Suprapubic skin (tissue), 3 donors: ENCODE results near the gene C6orf52.

ENCODE experiments used
- EP300 ChIP-seq: sonication (generic); formaldehyde crosslinking; IDR thresholded peaks from one replicate; pipeline ENCODE4 v1.6.1; 2017; ENCODE audit warnings: antibody characterized with exemption
- TF ChIP-seq, protein P1 (sequence below), 2 donors: fragments of 200-600 bp in 1 of 2; fragments of 450-650 bp in 1 of 2; sonication (generic) in 1 of 2; IDR thresholded peaks; one replicate each; pipeline ENCODE4 v1.5.1; 2016 to 2019; ENCODE audit warnings: antibody characterized with exemption in 2 of 2, mild to moderate bottlenecking in 1 of 2, moderate library complexity in 1 of 2

DNA sequence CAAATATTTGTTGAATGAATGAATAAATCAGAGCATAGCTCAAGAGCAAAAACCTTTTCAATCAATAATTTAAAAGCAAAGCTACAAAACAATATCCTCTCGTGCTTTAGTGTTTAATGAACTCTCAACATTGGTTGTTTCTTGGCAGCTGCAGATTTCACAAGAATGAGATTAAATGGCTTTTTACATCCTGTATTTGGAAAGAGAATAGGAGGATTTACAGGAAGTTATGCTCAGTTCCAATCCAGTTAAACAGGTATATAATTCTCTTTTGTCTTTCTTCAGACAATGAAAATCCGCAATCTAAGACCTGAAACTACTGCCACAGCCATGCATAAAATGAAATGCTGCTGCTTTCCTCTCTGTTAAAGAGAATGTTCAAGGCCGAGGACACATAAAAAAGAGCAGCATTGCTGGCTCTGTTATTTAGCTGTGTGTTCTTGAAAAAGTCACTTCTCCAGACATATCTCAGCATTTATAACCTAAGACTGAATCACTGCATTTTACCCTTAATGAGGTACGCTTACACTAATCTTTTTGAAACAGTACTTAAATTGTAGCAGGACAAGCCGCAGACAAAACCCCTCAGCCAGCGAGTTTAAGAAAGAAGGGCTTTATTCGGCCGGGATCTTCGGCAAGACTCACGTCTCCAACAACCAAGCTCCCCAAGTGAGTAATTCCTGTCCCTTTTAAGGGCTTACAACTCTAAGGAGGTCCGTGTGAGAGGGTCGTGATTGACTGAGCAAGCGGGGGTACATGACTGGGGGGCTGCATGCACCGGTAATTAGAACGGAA, 3.6 kb downstream of the C6orf52 start:
- no peak for TF ChIP-seq EP300
- TF ChIP-seq, protein P1, sequence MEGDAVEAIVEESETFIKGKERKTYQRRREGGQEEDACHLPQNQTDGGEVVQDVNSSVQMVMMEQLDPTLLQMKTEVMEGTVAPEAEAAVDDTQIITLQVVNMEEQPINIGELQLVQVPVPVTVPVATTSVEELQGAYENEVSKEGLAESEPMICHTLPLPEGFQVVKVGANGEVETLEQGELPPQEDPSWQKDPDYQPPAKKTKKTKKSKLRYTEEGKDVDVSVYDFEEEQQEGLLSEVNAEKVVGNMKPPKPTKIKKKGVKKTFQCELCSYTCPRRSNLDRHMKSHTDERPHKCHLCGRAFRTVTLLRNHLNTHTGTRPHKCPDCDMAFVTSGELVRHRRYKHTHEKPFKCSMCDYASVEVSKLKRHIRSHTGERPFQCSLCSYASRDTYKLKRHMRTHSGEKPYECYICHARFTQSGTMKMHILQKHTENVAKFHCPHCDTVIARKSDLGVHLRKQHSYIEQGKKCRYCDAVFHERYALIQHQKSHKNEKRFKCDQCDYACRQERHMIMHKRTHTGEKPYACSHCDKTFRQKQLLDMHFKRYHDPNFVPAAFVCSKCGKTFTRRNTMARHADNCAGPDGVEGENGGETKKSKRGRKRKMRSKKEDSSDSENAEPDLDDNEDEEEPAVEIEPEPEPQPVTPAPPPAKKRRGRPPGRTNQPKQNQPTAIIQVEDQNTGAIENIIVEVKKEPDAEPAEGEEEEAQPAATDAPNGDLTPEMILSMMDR (IDR thresholded peaks at IDR 0.05) = no peak
